CD8-positive, alpha-beta memory T cell (primary cell): Measurements from ENCODE around the gene CADPS. TPM values are rescaled to one million over a fixed set of nuclear protein-coding genes. Genes with fewer than 3 reads are reported as not detected.
"Not testable (repeated sequence)": the region's sequence is repeated elsewhere in the genome, so short reads cannot be mapped to it uniquely, and the experiment has no call there.

ENCODE experiments used
- CTCF ChIA-PET: fragments of 350-600 bp; sonication (Branson Sonifier 250); formaldehyde crosslinking; loops from one replicate; lab custom pipeline; 2021; ENCODE audit warnings: antibody characterized with exemption; lab: Charles Lee
- POLR2A ChIA-PET: fragments of 350-600 bp; sonication (Branson Sonifier 250); formaldehyde crosslinking; loops from one replicate; lab custom pipeline; 2021; ENCODE audit warnings: antibody characterized with exemption; lab: Charles Lee
- DNase-seq, 5 donors: peaks; one replicate each; pipeline versions ENCODE4 v3.0.0 to v3.0.0-alpha.2; 2020 to 2022; ENCODE audit warnings: mixed read lengths in 1 of 5
- H3K27ac ChIP-seq: one replicate; pipeline ENCODE4 v1.7.0; 2013; ENCODE audit warnings: low read depth, mild to moderate bottlenecking, low read length, moderate library complexity
- H3K27me3 ChIP-seq: 2 replicates; pipeline ENCODE4 v1.7.0; 2013; ENCODE audit warnings: low read length, mild to moderate bottlenecking; ENCODE audit not compliant: insufficient read depth, poor library complexity, severe bottlenecking
- H3K36me3 ChIP-seq: 2 replicates; pipeline ENCODE4 v1.7.0; 2013; ENCODE audit warnings: mild to moderate bottlenecking, low read length, moderate library complexity; ENCODE audit not compliant: insufficient read depth
- H3K4me1 ChIP-seq: 2 replicates; pipeline ENCODE4 v1.7.0; 2013; ENCODE audit warnings: mild to moderate bottlenecking, low read length, moderate library complexity; ENCODE audit not compliant: insufficient read depth
- H3K4me3 ChIP-seq: 2 replicates; pipeline ENCODE4 v1.7.0; 2013; ENCODE audit warnings: mild to moderate bottlenecking, low read length
- H3K9me3 ChIP-seq: 2 replicates; pipeline ENCODE4 v1.7.0; 2013; ENCODE audit warnings: mild to moderate bottlenecking, low read length
- H3K27ac Mint-ChIP-seq, 8 donors: one replicate each; pipeline ENCODE4 v1.8.0; 2020 to 2021; ENCODE audit warnings: mixed read lengths in 8 of 8, mild to moderate bottlenecking in 6 of 8, inconsistent platforms in 3 of 8, moderate library complexity in 3 of 8
- H3K27me3 Mint-ChIP-seq, 2 donors: one replicate each; pipeline ENCODE4 v1.8.0; 2020 to 2021; ENCODE audit warnings: mixed read lengths in 2 of 2, mild to moderate bottlenecking in 1 of 2, moderate library complexity in 1 of 2
- H3K36me3 Mint-ChIP-seq, 3 donors: one replicate each; pipeline ENCODE4 v1.8.0; 2020 to 2021; ENCODE audit warnings: mixed read lengths in 3 of 3, inconsistent platforms in 1 of 3, mild to moderate bottlenecking in 1 of 3
- H3K4me1 Mint-ChIP-seq, 3 donors: one replicate each; pipeline ENCODE4 v1.8.0; 2020 to 2021; ENCODE audit warnings: mixed read lengths in 3 of 3, inconsistent platforms in 1 of 3, mild to moderate bottlenecking in 1 of 3
- H3K4me3 Mint-ChIP-seq, 7 donors: one replicate each; pipeline ENCODE4 v1.8.0; 2020 to 2021; ENCODE audit warnings: mixed read lengths in 7 of 7, mild to moderate bottlenecking in 6 of 7, moderate library complexity in 4 of 7, inconsistent platforms in 2 of 7
- H3K9me3 Mint-ChIP-seq, 5 donors: one replicate each; pipeline ENCODE4 v1.8.0; 2020 to 2022; ENCODE audit warnings: mixed read lengths in 5 of 5, mild to moderate bottlenecking in 3 of 5, moderate library complexity in 2 of 5, inconsistent platforms in 1 of 5
- polyA plus RNA-seq: library from polyadenylated mRNA; unstranded; fragments of 300-500 nt; fragmentation: Illumina TruSeq; gene quantifications from one replicate; pipeline ENCODE4 v1.2.3, GENCODE V29; 2021
- total RNA-seq, 2 experiments: library from RNA; stranded (reverse); gene quantifications; one replicate each; pipeline ENCODE4 v1.2.3, GENCODE V29; 2021

Gene CADPS
- total and polyA plus RNA-seq, 3 experiments from 2014 or later = not detected

DNA sequence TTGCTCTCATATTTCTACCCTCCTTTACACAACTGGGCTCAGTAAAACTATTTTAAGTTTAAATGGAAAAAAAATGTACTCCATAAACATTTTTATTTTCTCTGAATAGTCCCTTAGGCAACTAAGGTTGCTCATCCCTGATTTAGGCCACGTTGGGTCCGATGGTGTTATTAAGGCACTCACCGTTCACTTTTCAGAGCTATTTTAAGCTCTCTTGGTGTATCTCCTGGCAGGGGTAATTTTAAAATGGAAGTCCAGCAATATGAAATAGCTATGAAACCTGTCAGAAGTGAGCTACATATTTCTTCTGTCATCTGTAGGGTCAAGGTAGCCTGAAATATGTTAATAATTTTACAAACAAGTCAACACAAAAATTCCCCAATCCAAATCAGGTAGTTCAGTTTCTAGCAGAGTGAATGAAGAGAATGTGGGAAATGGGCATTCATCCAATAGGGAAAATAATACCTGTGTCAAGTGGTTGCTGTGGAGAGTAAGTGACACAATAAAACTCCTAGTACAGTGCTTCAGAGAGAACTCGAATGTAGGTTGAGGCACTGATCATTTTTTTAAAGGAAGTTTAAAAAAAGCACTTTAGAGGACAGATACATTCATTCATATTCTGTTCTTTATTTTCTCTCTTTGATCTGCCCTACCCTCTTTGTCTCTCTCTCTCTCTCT is 292.6 kb downstream of the CADPS start:
- ChIA-PET POLR2A (no interaction called here), CTCF (no interaction called here)
- no peaks in the 10 kb centered on the region for H3K36me3 Mint-ChIP-seq
- H3K9me3 Mint-ChIP-seq = peaks cover 7 to 14% (median 12%) of the 10 kb centered on the region in 5 donors
- H3K9me3 ChIP-seq = no peaks in the 10 kb centered on the region
- no peaks in the 10 kb centered on the region for H3K27me3 ChIP-seq
- no peaks in the 10 kb centered on the region for H3K36me3 ChIP-seq
- H3K4me1 ChIP-seq = no peaks in the 10 kb centered on the region
- H3K27ac ChIP-seq = no peak overlapping the region
- H3K27me3 Mint-ChIP-seq = peaks cover 0 to 2% of the 10 kb centered on the region in 2 donors
- no peak overlapping the region for H3K27ac Mint-ChIP-seq
- H3K4me3 ChIP-seq = no peak overlapping the region
- no peak for DNase-seq
- no peak overlapping the region for H3K4me3 Mint-ChIP-seq
- H3K4me1 Mint-ChIP-seq = no peaks in the 10 kb centered on the region

DNA sequence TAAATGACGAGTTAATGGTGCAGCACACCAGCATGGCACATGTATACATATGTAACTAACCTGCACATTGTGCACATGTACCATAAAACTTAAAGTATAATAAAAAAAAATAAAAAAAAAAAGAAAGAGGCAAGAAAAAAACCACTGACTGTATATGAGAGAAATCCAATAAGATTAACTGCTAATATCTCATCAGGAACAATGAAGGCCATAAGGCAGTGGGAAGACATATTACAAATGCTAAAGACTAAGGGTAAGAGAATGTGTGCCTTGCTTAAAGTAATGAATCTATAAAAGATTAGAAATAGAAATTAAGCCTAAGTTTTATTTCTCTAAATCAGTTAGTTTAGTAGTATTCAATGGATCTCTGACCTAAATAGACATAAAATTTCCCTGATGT is 294.7 kb downstream of the CADPS start:
- H3K4me3 Mint-ChIP-seq, H3K4me1 ChIP-seq, DNase-seq, H3K27me3 ChIP-seq, H3K36me3 Mint-ChIP-seq, H3K27me3 Mint-ChIP-seq, H3K9me3 ChIP-seq, POLR2A ChIA-PET, H3K4me1 Mint-ChIP-seq, H3K36me3 ChIP-seq, H3K27ac Mint-ChIP-seq, H3K4me3 ChIP-seq, CTCF ChIA-PET, H3K27ac ChIP-seq: not testable (repeated sequence)
- H3K9me3 Mint-ChIP-seq = peaks cover 7 to 22% (median 16%) of the 10 kb centered on the region in 5 donors

DNA sequence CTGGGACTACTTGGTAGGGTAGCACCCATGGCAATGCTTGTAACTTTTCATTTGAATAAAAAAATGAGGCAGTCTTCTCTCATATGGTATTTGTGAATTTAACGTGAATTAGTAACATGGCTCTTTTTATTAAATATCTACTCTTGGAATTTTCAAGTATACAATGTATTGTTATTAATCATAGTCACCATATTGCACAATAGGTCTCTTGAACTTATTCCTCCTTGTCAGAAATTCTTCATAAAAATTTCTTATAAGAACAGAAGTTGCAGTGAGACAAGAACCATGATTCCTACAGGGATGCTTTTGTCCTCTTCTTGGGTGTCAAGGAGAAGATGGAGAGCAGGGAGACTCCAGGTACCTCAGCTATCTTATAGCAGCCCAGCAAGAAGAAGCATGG is 298.1 kb downstream of the CADPS start:
- no peaks in the 10 kb centered on the region for H3K36me3 Mint-ChIP-seq
- POLR2A ChIA-PET = no interaction called here

DNA sequence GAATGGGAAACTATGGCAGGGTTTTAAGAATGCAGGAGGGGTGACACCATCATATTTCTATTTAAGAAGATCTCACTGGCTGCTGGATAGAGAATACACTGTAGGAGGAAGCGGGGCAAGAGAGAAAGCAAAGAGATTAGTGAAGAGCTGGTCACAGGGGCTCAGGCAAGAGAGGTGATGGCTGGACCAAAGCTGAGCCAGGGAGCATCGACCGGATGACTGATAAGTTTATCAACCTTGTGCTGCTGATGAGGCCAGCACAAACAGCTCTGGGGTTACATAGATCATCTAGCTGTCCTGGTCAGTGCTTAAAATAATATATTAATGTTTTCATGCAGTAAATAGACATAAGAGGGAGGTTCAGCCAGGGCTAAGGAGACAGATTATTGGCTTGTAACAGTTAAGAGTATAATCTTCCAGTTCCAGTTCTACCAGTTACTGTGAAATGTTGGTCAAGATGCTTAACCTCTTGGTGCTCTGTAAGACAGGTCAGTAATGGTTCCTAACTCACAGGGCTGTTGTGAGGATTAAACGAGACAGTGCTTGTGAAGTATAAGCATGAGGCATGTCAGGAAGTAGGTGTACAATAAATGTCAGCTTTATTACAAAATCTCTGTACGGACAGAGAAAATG is 300.8 kb downstream of the CADPS start:
- DNase-seq = no peak
- no peaks in the 10 kb centered on the region for H3K9me3 ChIP-seq
- no peaks in the 10 kb centered on the region for H3K4me1 ChIP-seq
- no peak overlapping the region for H3K27ac ChIP-seq
- CTCF ChIA-PET = no interaction called here
- H3K27me3 ChIP-seq = no peaks in the 10 kb centered on the region
- H3K4me3 ChIP-seq = no peak overlapping the region
- Mint-ChIP-seq H3K27me3 (peaks cover 0 to 1% of the 10 kb centered on the region in 2 donors), H3K4me1 (no peaks in the 10 kb centered on the region), H3K36me3 (no peaks in the 10 kb centered on the region), H3K9me3 (peaks cover 0 to 16% (median 8%) of the 10 kb centered on the region in 5 donors), H3K27ac (no peak overlapping the region), H3K4me3 (no peak overlapping the region)
- H3K36me3 ChIP-seq = no peaks in the 10 kb centered on the region
- POLR2A ChIA-PET = no interaction called here

More for the DNA sequence above, 298.1 kb downstream of the CADPS start:
- H3K4me1 Mint-ChIP-seq = no peaks in the 10 kb centered on the region
- Histone ChIP-seq H3K27me3 (no peaks in the 10 kb centered on the region), H3K27ac (no peak overlapping the region), H3K4me1 (no peaks in the 10 kb centered on the region), H3K9me3 (no peaks in the 10 kb centered on the region), H3K36me3 (no peaks in the 10 kb centered on the region), H3K4me3 (no peak overlapping the region)
- no peak overlapping the region for H3K4me3 Mint-ChIP-seq
- CTCF ChIA-PET = no interaction called here
- no peak overlapping the region for H3K27ac Mint-ChIP-seq
- H3K27me3 Mint-ChIP-seq = peaks cover 0 to 1% of the 10 kb centered on the region in 2 donors
- DNase-seq = no peak
- peaks cover 1 to 26% (median 14%) of the 10 kb centered on the region in 5 donors for H3K9me3 Mint-ChIP-seq

DNA sequence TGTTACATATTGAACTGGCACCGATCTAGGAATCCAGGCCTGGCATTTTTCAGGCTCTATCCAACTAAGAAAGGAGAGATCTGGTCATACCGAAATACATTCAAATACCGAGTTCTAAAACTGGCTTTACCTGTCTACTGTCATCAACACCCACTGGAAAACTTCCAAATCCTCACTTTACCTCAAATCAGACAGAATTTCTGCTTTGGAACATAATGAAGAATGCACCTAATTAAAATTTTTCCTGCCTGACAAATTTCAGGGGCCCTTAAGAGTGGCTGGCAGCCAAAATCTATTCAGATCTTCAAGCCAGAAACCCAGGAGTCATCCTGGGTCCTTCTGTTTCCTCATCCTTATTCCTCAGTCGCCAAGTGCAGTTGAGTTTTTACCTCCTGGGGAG is 303.3 kb downstream of the CADPS start:
- no peak for DNase-seq
- Histone ChIP-seq H3K9me3 (no peaks in the 10 kb centered on the region), H3K36me3 (no peaks in the 10 kb centered on the region), H3K4me3 (no peak overlapping the region), H3K27me3 (no peaks in the 10 kb centered on the region), H3K27ac (no peak overlapping the region), H3K4me1 (no peaks in the 10 kb centered on the region)
- CTCF ChIA-PET = no interaction called here
- no peaks in the 10 kb centered on the region for H3K27me3 Mint-ChIP-seq
- H3K4me3 Mint-ChIP-seq = no peak overlapping the region
- no peak overlapping the region for H3K27ac Mint-ChIP-seq
- H3K4me1 Mint-ChIP-seq = no peaks in the 10 kb centered on the region
- no peaks in the 10 kb centered on the region for H3K36me3 Mint-ChIP-seq
- POLR2A ChIA-PET = no interaction called here
- H3K9me3 Mint-ChIP-seq = peaks cover 0 to 10% (median 0%) of the 10 kb centered on the region in 5 donors

DNA sequence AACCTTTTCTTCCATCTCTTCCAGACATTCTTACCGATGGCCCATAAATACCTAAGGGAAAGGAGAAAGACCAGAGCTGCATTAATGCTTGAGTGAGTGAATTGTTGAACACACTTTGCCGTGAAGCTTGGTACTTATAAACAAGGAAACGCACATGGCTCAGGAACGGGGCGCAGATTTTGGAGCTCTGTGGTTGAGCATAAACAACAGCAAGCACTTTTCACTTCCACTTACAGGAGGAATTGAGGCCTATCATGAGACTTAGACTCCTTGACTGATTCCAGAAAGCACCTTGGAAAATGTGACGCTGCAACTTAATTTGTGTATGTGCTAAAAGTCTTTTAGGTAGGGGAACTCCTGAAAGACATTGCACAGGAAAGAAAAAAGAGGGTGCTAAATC is 304.3 kb downstream of the CADPS start:
- Histone ChIP-seq H3K27ac (no peak overlapping the region), H3K4me3 (no peak overlapping the region), H3K27me3 (no peaks in the 10 kb centered on the region), H3K9me3 (no peaks in the 10 kb centered on the region), H3K36me3 (no peaks in the 10 kb centered on the region), H3K4me1 (no peaks in the 10 kb centered on the region)
- H3K9me3 Mint-ChIP-seq = peaks cover 0 to 8% (median 0%) of the 10 kb centered on the region in 5 donors
- H3K27ac Mint-ChIP-seq = no peak overlapping the region
- no peaks in the 10 kb centered on the region for H3K4me1 Mint-ChIP-seq
- POLR2A ChIA-PET = no interaction called here
- H3K36me3 Mint-ChIP-seq = no peaks in the 10 kb centered on the region
- no peak overlapping the region for H3K4me3 Mint-ChIP-seq
- H3K27me3 Mint-ChIP-seq = no peaks in the 10 kb centered on the region
- CTCF ChIA-PET = no interaction called here
- DNase-seq = no peak

DNA sequence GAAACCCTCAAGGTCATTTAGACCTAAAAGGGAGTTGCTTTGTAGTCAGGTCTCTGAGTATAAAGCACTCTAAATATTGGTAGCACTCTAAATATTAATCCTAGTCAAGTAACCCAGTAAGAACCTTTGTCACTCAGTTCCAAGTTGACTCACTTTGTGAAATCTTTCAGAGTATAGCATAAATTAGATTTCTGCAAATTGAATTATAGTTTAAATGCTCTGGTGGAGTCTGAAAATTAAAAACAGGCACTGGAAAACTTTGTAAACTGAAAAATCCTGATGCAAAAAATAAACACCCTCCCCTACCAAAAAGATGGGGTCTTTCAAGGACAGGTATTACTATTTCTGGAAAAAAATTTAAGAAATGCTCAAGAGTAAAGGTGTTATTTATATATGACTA is 305.6 kb downstream of the CADPS start:
- DNase-seq = no peak
- Mint-ChIP-seq H3K4me1 (no peaks in the 10 kb centered on the region), H3K27me3 (no peaks in the 10 kb centered on the region), H3K9me3 (peaks cover 0 to 5% (median 0%) of the 10 kb centered on the region in 5 donors), H3K4me3 (no peak overlapping the region), H3K27ac (no peak overlapping the region), H3K36me3 (no peaks in the 10 kb centered on the region)
- Histone ChIP-seq H3K36me3 (no peaks in the 10 kb centered on the region), H3K4me1 (no peaks in the 10 kb centered on the region), H3K27me3 (no peaks in the 10 kb centered on the region), H3K27ac (no peak overlapping the region), H3K4me3 (no peak overlapping the region), H3K9me3 (no peaks in the 10 kb centered on the region)
- CTCF ChIA-PET = no interaction called here
- POLR2A ChIA-PET = no interaction called here

DNA sequence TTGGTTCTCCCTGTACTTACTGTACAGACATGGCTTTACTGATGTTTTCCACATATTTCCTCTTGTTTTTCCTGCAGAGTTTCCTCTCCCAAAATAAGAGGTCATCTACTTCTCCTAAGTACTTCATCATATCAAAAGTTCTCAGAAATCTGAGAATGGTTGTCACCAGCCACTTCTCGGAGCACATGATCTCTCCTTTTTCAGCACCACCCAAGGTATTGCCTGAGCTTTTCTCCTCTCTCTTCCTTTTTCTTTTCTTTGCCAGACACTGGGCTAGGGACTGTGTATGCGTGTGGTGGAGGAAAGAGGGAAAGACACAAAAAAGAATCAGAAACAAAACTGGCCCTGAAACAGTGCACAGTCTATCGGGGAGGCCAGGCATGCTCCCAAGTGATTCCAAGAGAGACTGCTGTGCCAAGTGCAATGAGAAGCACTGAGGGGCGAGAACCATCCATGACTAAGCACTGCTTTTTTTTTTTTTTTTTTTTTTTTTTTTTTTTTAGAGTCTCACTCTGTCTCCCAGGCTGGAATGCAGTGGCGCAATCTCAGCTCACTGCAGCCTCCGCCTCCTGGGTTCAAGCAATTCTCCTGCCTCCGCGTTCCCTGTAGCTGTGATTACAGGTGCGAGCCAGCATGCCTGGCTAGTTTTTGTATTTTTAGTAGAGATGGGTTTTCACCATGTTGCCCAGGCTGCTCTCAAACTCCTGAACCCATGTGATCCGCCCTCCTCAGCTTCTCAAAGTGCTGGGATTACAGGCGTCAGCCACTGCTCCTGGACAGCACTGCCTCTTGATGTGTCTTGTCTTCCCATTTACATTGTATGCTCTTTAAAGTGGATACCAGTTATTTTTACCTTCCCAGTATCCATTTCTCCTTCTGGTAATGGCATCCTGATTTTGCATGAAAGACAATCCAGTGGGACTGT is 307.9 kb downstream of the CADPS start:
- Histone ChIP-seq H3K9me3 (no peaks in the 10 kb centered on the region), H3K27ac (no peak overlapping the region), H3K27me3 (no peaks in the 10 kb centered on the region), H3K36me3 (no peaks in the 10 kb centered on the region), H3K4me3 (no peak overlapping the region), H3K4me1 (no peaks in the 10 kb centered on the region)
- Mint-ChIP-seq H3K4me1 (no peaks in the 10 kb centered on the region), H3K9me3 (peaks cover 0 to 5% (median 0%) of the 10 kb centered on the region in 5 donors), H3K27ac (no peak overlapping the region), H3K36me3 (no peaks in the 10 kb centered on the region), H3K4me3 (no peak overlapping the region), H3K27me3 (no peaks in the 10 kb centered on the region)
- no peak for DNase-seq
- POLR2A ChIA-PET = no interaction called here
- CTCF ChIA-PET = no interaction called here
